Type B pancreatic cell (in vitro differentiated cells): ENCODE data around the gene CRTAC1. TPM values are rescaled to one million over a fixed set of nuclear protein-coding genes. Genes with fewer than 3 reads are reported as not detected.

Source experiments
- DNase-seq: peaks from one replicate; pipeline ENCODE4 v3.0.0; 2021; ENCODE audit warnings: mixed read lengths; ENCODE audit not compliant: unreplicated experiment; ENCODE audit errors: extremely low spot score
- H3K27ac Mint-ChIP-seq: 2 replicates; pipeline ENCODE4 v1.8.0; 2021; ENCODE audit warnings: mild to moderate bottlenecking, mixed read lengths
- H3K27me3 Mint-ChIP-seq: 2 replicates; pipeline ENCODE4 v1.8.0; 2021; ENCODE audit warnings: mixed read lengths
- H3K36me3 Mint-ChIP-seq: 2 replicates; pipeline ENCODE4 v1.8.0; 2021; ENCODE audit warnings: mixed read lengths
- H3K4me1 Mint-ChIP-seq: one replicate; pipeline ENCODE4 v1.8.0; 2021; ENCODE audit warnings: mixed read lengths; ENCODE audit not compliant: unreplicated experiment
- H3K4me3 Mint-ChIP-seq: 2 replicates; pipeline ENCODE4 v1.8.0; 2021; ENCODE audit warnings: mild to moderate bottlenecking, mixed read lengths
- H3K9me3 Mint-ChIP-seq: 2 replicates; pipeline ENCODE4 v1.8.0; 2021; ENCODE audit warnings: mixed read lengths
- CTCF ChIP-seq: fragments of 200-600 bp; sonication (generic); conservative IDR thresholded peaks from 2 replicates; pipeline ENCODE4 v1.5.0; 2021; ENCODE audit warnings: antibody characterized with exemption, mild to moderate bottlenecking
- total RNA-seq: library from RNA; stranded (reverse); gene quantifications from 2 replicates; pipeline ENCODE4 v1.2.1, GENCODE V29; 2021; ENCODE audit warnings: low replicate concordance

The CRTAC1 gene
- total RNA-seq, 1 donor from 2014 or later: 5.3 TPM

GRCh38 chr10:97869091-97870042 lies 161.1 kb downstream of the CRTAC1 start:
- Mint-ChIP-seq H3K4me1 (no peaks in the 10 kb centered on the region), H3K36me3 (no peaks in the 10 kb centered on the region), H3K27me3 (peaks cover 50% of the 10 kb centered on the region), H3K4me3 (no peak overlapping the region), H3K27ac (no peak overlapping the region), H3K9me3 (no peaks in the 10 kb centered on the region)
- no peak for DNase-seq
- TF ChIP-seq CTCF: peak; percentile 75

DNA sequence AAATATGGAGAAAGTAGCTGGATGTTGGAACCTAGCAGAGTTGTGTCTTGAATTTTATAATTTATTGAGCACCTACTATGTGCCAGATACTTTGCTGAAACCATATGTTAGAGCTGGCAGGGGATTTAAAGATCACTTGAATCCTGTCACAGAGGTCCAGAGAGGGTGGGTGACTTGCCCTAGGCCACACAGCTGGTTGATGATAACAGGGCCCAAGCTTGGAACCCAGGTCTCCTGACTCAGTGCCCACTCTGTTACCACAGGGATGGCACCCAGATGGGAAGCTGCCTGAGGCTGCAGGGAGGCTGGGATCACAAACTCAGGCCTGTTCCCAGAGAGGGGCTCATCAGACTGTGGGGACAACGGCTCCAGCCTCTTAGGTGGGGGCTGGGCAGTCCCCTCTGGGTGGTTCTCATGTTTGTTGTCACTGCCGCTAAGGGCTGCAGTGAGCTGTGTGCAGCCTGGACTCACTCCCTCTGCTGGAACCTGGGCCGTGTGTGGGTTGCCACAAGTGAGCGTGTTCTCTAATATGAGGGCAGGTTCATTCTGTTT lies 162.2 kb downstream of the CRTAC1 start:
- no peak for DNase-seq
- H3K27me3 Mint-ChIP-seq: peaks cover 47% of the 10 kb centered on the region
- H3K4me3 Mint-ChIP-seq: no peak overlapping the region
- H3K27ac Mint-ChIP-seq: no peak overlapping the region
- no peaks in the 10 kb centered on the region for H3K4me1 Mint-ChIP-seq
- H3K36me3 Mint-ChIP-seq: no peaks in the 10 kb centered on the region
- TF ChIP-seq CTCF: no peak
- H3K9me3 Mint-ChIP-seq: no peaks in the 10 kb centered on the region

DNA sequence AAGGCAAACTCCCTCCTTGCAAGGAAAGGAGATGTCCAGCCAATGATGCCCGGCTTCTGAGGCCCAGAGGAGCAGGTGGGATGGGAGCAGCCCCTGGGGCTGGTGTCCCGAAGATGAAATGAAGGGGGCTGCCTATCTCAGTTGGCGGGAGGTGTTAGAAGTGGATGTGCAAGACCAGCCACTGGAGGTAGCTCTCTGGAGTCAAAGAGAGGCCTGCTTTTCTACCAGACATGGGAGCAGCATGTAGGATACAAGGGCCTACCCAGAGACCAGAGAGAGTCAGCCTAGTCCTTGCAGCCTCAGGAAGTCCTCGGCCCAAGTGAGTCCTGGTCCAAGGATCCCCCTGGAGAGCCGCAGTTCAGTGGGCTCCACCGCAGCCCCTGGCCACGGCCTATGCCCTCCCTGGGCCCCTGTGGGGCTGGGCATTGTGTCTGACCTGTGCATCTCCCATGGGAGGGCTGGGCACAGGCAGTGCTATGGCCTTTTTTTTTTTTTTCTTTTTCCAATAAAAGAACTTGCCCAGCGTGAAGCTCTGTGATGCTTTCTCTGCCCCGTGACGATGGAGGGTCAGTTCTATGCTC lies 163.1 kb downstream of the CRTAC1 start:
- no peaks in the 10 kb centered on the region for H3K36me3 Mint-ChIP-seq
- DNase-seq: no peak
- H3K27me3 Mint-ChIP-seq: peaks cover 47% of the 10 kb centered on the region
- H3K4me1 Mint-ChIP-seq: no peaks in the 10 kb centered on the region
- no peaks in the 10 kb centered on the region for H3K9me3 Mint-ChIP-seq
- TF ChIP-seq CTCF: no peak
- H3K27ac Mint-ChIP-seq: no peak overlapping the region
- H3K4me3 Mint-ChIP-seq: no peak overlapping the region

DNA sequence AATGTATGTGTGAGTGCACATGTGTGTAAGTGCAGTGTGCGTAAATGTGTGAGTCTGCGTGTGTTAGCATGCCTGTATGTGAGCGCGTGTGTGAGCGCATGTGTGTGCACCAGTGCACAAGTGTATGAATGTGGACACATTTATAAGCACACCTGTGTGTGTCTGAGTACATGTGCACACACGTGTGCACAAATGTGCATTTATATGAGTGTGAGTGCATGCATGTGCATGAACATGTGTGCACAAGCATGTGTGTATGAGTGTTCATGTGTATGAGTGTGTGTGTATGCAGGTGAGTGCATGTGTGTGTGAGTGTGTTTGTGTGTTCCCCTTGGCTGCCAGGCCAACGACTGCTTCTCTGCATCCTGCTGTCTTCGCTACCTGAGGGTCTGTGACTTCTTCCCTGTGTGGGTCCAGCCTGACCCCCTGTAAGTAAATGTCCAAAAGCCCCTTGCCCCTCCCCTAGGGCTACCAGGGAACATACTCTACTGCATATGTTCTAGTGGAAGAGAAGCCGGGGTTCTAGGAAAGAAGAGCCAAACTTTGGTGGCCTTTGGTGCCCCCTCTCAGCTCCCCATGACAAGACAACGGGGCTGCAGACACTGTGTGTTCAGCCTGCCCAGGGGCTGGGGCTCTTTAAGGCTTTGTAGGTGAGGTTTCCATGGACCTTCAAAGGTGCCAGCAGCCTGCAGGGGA lies 163.7 kb downstream of the CRTAC1 start:
- no peaks in the 10 kb centered on the region for H3K9me3 Mint-ChIP-seq
- peaks cover 44% of the 10 kb centered on the region for H3K27me3 Mint-ChIP-seq
- no peak overlapping the region for H3K4me3 Mint-ChIP-seq
- TF ChIP-seq CTCF: no peak
- no peak for DNase-seq
- no peaks in the 10 kb centered on the region for H3K4me1 Mint-ChIP-seq
- no peaks in the 10 kb centered on the region for H3K36me3 Mint-ChIP-seq
- H3K27ac Mint-ChIP-seq: no peak overlapping the region

DNA sequence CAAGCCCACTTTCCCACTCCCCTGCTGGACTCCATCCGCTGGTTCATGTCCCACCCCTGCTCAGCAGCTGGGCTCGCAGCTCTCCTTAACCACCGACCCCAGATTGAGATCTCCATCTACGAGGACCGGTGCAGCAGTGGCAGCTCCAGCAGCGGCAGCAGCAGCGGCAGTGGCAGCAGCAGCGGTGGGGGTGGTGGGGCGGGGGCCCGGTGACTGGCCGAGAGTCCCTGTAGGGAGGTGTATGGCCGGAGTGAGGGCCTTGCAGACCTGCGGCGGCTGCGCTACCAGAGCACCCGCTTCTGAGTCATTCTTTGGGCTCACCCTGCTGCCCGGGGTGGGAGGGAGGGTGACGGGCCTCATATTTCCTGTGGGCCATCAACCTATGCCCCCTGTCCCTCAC lies 164.9 kb downstream of the CRTAC1 start:
- Mint-ChIP-seq H3K27ac (no peak overlapping the region), H3K36me3 (no peaks in the 10 kb centered on the region), H3K4me3 (no peak overlapping the region)

More for the DNA sequence above, 164.9 kb downstream of the CRTAC1 start:
- Mint-ChIP-seq H3K9me3 (no peaks in the 10 kb centered on the region), H3K4me1 (no peaks in the 10 kb centered on the region), H3K27me3 (peaks cover 42% of the 10 kb centered on the region)
- TF ChIP-seq CTCF: no peak
- DNase-seq: no peak
